K562 (cell line): ENCODE data around the gene KAZN.

ENCODE experiments used
- CTCF ChIP-seq, 3 experiments: IDR thresholded peaks in 2 of 3; conservative IDR thresholded peaks in 1 of 3; 2 replicates each; pipeline ENCODE4 v1.5.1; 2011 to 2012; ENCODE audit warnings: low read length in 3 of 3, mild to moderate bottlenecking in 3 of 3, control low read depth in 2 of 3, improper control_type of control experiment in 1 of 3, inconsistent platforms in 1 of 3, low read depth in 1 of 3, mixed read lengths in 1 of 3, moderate library complexity in 1 of 3; ENCODE audit not compliant: insufficient read depth in 2 of 3
- SRF ChIP-seq, 2 experiments: fragments of 250-450, 450-650 bp in 1 of 2; sonication (Bioruptor Pico) in 1 of 2; sonication (generic) in 1 of 2; formaldehyde crosslinking; IDR thresholded peaks; 2 replicates each; pipeline versions ENCODE4 v1.5.0 to v1.5.1; 2020 to 2022; ENCODE audit warnings: mild to moderate bottlenecking in 1 of 2, missing genetic modification reagents in 1 of 2
- ZNF639 ChIP-seq, 2 experiments: fragments of 200-800 bp in 1 of 2; sonication (Bioruptor generic) in 1 of 2; sonication (generic) in 1 of 2; formaldehyde crosslinking in 1 of 2; IDR thresholded peaks in 1 of 2; conservative IDR thresholded peaks in 1 of 2; 2 replicates each; pipeline versions ENCODE4 v1.5.0 to v1.6.1; 2016 to 2020; ENCODE audit warnings: missing compliant biosample characterization in 1 of 2, missing genetic modification characterization in 1 of 2, missing genetic modification reagents in 1 of 2

GRCh38 chr1:14895727-14896126 lies 297.2 kb downstream of the KAZN start:
- TF ChIP-seq SRF (CRISPR knock-in tag; IDR thresholded peaks at IDR 0.05) (no peak), CTCF (IDR thresholded peaks at IDR 0.05 in 2 of 3, conservative IDR thresholded peaks at IDR 0.05 in 1 of 3; ENCODE audit: insufficient read depth in 2 of 3, low read depth in 1 of 3, low read length in 3 of 3) (no peak), ZNF639 (CRISPR knock-in tag; conservative IDR thresholded peaks at IDR 0.05 in 1 of 2, IDR thresholded peaks at IDR 0.05 in 1 of 2) (no peak)
